HTERT RPE-1 (cell line): ENCODE measurements around the gene RASGRP4.
"Not testable (repeated sequence)": the region's sequence is repeated elsewhere in the genome, so short reads cannot be mapped to it uniquely, and the experiment has no call there.

Experiments used
- in situ Hi-C: fragments of 300-500 bp; cut with MboI; formaldehyde crosslinking; loops from 4 replicates; pipeline ENCODE4 v1.14.3; 2020; ENCODE audit warnings: low sequenced_read_pairs

RASGRP4 gene

DNA sequence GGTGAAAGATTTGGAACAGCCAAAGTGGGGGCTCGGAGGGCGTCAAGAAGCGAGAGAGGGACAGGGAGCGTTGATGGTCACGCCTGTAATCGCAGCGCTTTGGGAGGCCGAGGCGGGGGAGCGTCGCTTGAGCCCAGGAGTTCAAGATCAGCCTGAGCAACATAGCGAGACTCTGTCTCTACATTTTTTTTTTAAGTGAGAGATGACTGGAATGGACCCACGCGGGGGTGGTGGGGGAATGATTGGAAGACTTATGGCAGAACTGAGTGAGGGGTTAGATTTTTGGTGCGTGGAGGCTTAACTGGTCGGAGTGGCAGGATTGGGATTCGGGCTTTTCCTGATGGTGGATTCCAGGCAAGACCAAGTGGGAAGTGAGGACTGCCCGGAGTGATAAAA, 50.9 kb downstream of the RASGRP4 start:
- in situ Hi-C loops, result no loop called here

DNA sequence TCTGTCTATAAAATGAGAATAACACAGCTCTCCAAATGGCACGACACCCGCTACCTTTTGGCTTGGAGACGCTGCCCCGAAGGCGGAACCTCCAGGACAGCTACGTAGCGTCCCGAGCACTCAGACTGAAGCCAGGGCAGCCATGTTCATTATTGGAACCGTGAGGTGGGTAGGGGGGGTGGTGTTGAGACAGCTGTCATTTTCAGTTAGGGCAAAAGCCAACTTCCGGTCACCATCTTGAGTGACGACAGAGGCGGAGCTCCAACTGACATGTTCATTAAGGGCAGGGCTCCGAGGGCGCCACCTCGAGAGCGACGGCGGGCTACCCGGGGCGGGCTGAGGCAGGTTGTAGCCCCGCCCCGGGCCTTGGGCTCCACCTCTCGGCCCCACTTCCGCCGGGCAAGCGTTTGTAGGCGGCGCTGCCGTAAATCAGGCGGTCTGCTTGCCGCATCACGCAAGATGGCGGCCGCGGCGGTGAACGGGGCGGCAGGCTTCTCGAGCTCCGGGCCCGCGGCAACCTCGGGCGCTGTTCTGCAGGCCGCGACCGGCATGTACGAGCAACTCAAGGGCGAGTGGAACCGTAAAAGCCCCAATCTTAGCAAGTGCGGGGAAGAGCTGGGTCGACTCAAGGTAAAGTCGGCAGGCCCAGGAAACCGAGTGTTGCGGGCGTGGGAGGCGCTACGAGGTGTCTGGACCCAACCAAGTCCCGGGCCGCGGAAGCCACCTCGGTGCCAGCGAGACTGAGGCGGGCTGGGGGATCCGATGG, 51.5 kb downstream of the RASGRP4 start, which contains the start of gene PSMD8:
PSMD8 (plus strand) TSS at position 240 of the 766 bp plus-strand sequence; CDS start at position 271, 31 bp downstream.
- in situ Hi-C loops, result no loop called here

DNA sequence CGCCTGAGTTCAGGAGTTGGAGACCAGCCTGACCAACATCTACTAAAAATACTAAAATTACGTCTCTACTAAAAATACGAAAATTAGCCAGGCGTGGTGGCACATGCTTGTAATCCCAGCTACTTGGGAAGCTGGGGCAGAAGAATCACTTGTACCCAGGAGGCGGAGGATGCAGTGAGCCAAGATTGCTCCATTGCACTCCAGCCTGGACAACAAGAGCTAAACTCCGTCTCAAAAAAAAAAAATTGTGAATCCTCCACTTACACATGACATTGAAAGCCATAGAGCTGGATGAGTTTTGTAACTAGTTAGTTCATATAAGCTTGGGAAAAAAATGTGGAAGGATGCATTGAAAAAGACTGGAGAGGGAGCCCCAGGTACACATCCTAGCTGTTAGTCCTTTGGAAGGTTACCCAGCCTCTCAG, 52.1 kb downstream of the RASGRP4 start:
- in situ Hi-C loops, result no loop called here

DNA sequence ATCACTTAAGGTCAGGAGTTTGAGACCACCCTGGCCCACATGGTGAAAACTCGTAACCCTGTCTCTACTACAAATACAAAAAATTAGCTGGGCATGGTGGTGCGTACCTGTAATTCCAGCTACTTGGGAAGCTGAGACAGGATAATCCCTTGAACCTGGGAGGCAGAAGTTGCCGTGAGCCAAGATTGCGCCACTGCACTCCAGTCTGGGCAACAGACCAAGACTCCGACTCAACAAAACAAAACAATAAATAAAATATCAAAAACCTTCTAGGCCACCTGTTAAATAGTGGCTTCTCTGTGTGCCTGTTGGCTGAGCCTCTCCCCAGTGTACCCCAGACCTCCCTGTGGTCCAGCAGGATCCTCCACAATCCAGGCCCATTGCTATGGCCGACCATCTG, 54.9 kb downstream of the RASGRP4 start:
- in situ Hi-C loops, result no loop called here

DNA sequence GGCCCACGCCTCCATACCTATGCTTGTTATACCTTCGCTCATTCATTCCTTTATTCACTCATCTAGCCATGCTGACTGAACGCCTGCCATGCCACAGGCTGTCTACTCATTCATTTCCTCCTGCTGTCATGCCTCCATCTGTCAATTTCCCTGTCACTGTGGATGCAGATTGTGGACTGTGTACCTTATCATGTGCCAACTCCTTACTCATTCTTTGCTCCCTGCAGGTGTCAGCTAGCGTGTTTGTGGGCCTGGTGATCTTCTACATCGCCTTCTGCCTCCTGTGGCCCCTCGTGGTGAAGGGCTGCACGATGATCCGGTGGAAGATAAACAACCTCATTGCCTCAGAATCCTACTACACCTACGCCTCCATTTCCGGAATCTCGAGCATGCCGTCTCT, 55.7 kb downstream of the RASGRP4 start:
- in situ Hi-C loops, result no loop called here

DNA sequence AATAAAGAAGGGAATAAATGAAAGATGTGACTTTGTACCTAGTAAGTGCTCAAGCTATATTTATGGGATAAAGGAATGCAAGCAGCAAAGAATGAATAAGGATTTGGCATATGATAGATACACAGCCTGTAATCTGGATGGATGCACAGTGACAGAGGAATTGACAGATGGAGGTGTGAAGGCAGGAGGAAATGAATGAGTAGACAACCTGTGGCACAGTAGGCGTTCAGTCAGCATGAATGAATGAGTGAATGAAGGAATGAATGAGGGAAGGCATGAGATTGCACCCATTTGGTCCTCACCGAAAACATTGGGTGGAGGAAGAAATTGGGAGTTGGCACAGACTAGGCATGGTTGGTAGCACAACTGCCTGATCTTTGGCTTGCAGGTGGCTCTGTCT, 56.4 kb downstream of the RASGRP4 start:
- in situ Hi-C loops, result no loop called here

DNA sequence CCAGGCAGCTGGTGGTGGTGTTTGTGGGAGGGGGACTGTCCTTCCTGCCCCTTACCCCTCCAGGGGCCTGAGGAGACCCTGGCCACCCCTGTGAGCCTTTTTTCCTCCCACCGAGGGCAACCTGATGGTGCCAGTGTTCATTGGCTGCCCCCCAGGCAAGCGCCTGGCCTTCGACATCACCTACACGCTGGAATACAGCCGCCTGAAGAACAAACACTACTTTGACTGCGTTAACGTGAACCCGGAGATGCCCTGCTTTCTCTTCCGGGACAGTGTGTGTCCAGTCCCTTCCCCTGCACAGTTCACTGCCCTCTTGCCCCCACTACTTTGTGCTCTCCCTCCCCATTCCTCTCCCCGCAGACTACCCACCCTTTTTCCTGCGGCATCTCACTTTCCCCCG, 59.0 kb downstream of the RASGRP4 start:
- in situ Hi-C loops, result no loop called here

DNA sequence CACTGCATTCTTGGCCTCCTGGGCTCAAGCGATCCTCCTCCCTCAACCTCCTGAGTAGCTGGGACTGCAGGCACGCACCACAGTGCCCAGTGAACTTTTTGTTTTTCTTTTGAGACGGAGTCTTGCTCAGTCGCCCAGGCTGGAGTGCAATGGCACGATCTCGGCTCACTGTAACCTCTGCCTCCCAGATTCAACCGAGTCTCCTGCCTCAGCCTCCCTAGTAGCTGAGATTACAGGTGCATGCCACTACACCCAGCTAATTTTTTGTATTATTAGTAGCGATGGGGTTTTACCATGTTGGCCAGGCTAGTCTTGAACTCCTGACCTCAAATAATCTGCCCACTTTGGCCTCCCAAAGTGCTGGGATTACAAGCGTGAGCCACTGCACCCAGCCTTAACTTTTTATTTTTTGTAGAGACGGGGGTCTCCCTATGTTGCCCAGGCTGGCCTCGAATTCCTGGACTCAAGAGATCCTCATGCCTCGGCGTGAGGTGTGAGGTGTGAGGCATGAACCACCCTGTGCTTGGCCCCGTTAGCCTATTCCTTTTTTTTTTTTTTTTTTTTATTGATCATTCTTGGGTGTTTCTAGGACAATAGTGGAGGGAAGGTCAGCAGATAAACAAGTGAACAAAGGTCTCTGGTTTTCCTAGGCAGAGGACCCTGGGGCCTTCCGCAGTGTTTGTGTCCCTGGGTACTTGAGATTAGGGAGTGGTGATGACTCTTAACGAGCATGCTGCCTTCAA, 62.9 kb downstream of the RASGRP4 start:
- in situ Hi-C loops, result not testable (repeated sequence)

DNA sequence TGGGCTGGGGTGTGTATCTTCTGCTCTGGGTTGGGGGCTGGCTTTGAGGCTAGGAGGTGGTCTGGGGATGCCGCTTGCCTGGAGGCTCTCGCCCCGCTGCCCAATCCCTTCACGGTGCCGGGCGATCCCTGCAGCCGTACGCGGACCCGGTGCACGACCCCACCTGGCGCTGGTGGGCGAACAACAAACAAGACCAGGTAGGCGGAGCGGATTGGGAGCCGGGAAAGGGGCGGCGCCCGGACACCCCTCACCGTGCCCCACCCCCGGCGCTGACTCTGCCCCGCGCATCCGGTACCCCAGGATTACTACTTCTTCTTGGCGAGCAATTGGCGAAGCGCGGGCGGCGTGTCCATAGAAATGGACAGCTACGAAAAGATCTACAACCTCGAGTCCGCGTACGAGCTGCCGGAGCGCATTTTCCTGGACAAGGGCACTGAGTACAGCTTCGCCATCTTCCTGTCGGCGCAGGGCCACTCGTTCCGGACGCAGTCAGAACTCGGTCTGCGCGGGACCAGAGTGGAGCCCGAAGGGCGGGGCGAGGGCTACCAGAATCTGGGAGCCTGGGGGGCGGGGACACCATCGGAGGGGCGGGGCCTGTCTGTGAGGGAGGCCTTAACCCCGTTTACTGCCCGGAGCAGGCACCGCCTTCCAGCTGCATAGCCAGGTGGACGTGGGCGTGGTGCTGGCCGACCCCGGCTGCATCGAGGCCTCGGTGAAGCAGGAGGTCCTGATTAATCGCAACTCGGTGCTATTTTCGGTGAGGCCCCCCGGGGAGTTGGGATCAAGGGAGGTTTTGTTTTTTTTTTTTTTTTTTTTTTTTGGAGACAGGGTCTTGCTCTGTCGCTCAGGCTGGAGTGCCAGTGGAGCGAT, 63.7 kb downstream of the RASGRP4 start:
- in situ Hi-C loops, result no loop called here

DNA sequence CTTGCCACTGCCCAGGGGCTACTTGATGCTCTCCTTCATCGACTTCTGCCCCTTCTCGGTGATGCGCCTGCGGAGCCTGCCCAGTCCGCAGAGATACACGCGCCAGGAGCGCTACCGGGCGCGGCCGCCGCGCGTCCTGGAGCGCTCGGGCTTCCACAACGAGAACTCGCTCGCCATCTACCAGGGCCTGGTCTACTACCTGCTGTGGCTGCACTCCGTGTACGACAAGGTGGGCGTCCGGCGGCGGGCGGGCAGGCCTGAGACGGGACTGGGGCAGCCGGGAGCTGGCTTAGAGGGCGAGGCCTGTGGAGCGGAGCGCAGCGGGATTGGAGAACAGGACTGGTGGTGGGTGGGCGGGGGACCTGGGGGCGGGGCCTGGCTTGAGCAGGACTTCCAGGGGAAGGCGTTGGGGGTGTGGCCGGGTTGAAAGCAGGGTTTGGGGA, 64.4 kb downstream of the RASGRP4 start:
- in situ Hi-C loops, result no loop called here

DNA sequence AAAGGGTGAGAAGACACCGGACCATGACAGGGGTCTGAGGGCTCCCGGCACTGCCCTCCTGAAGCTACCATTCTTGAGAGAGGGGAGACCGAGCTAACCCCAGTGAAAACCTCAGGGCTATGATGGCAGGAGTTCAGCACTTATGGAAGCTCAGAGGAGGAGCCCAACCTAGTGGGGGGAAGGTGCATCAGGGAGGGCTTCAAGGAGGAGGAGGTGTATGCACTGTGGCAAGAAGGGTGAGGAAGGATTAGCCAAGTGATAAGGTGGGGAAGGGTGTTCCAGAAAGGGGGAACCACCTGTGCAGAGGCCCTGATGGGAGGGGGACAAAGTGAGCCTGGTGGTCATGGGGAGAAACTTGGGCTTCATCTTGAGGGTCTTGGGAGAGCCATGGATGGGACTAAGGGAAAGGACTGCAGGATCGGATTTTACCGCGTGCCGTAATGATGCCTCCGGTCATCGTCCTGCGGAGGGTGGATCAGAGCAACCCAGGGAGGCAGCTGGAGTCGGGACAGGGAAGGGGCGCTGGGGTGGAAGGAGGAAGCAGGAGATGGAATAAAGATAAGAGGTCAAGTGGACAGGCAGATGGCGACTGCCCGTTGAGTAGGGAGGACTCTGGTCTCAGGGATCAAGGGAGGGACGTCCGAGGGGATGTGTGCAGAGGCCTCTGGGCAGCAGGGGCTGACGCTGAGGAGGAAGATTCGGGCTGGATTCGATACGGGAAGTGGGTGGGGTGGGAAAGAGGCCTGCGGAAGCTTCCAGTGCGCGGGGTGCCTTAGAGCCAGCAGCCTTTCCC, 65.0 kb downstream of the RASGRP4 start:
- in situ Hi-C loops, result no loop called here

DNA sequence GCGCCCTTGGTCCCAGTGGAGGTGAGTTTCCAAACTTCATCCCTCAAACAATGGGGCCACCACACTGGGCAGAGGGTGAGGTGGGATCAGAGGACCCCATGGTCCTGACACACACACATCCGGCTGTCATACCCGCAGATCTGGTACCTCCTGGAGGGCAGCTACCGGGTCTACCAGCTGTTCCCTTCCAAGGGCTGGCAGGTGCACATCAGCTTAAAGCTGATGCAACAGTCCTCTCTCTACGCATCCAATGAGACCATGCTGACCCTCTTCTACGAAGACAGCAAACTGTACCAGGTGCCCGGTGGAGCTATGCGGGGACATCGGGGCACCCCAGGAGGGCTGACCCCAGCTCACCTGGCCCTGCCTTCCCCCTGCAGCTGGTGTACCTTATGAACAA, 65.7 kb downstream of the RASGRP4 start:
- in situ Hi-C loops, result no loop called here

DNA sequence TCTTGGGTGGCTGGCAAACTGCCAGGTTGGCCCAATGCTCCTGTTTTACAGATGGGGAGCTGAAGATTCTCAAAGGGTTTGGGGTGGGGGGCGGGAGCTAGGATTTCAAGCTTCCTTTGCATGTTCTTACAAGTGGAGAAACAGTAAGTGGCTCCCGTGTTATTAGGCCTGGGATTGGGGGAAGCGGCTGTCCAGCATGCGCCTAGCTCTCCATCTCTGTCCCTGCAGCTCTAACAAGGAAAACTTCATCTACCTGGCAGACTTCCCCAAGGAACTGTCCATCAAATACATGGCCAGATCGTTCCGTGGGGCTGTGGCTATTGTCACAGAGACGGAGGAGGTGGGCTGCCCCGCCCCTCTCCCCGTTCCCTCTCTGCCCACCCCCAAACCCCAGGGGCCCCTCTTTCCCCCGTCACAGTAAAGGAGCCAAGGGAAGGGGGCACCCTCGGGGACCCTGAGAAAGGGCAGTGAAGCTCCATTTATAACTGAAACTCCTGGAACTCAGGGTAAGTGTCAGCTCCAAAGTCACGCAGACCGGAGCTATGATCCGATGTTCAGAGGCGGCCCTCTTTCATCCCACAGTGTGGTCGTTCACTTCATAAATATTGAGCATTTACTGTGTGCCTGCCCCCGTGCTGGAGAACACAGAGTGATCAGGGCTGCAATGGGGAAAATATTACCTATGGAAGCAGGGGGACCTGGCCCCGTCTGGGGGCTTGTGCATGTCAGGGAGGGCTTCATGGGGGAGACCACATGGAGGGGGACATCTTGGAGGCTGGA, 66.6 kb downstream of the RASGRP4 start:
- in situ Hi-C loops, result no loop called here
